ENCODE results near the gene MYOG. TPM values are rescaled to one million over a fixed set of nuclear protein-coding genes. Genes with fewer than 3 reads are reported as not detected.

Gene MYOG
- polyA plus RNA-seq, 3 donors = not detected

- Histone ChIP-seq H3K4me2 (replicated peaks; ENCODE audit: extremely low read depth, low read length, poor library complexity, severe bottlenecking) (no peak overlapping the region), H3K27ac (ENCODE audit: low read depth in 1 of 2, low read length in 2 of 2) (no peak overlapping the region), H3K4me1 (ENCODE audit: control insufficient read depth in 1 of 2, insufficient read depth in 2 of 2, low read length in 2 of 2) (peaks cover 52 to 54% of the 10 kb centered on the region in 2 donors), H3K27me3 (ENCODE audit: control insufficient read depth in 2 of 2, insufficient read depth in 2 of 2, low read length in 2 of 2) (no peaks in the 10 kb centered on the region), H4K20me1 (ENCODE audit: insufficient read depth, low read length) (no peaks in the 10 kb centered on the region), H2AFZ (ENCODE audit: insufficient read depth, low read depth, low read length, poor library complexity, severe bottlenecking) (no peak overlapping the region), H3K9ac (ENCODE audit: insufficient read depth, low read length, poor library complexity, severe bottlenecking) (no peak overlapping the region), H3K9me3 (replicated peaks in 1 of 2; ENCODE audit: control insufficient read depth in 1 of 2, insufficient read depth in 1 of 2, low read length in 2 of 2) (no peaks in the 10 kb centered on the region), H3K4me3 (replicated peaks in 1 of 3; ENCODE audit: low read depth in 2 of 3, low read length in 3 of 3) (no peak overlapping the region), H3K36me3 (replicated peaks in 1 of 2; ENCODE audit: control insufficient read depth in 1 of 2, insufficient read depth in 2 of 2, low read length in 2 of 2) (no peaks in the 10 kb centered on the region), H3K79me2 (ENCODE audit: insufficient read depth, low read length) (peaks cover 6% of the 10 kb centered on the region)
- H3K27ac Mint-ChIP-seq = no peak overlapping the region
- no peak for DNase-seq
- H3K4me3 Mint-ChIP-seq = peak overlapping the region in 1 of 2 donors; percentile 78
- peaks cover 2 to 4% (median 2%) of the 10 kb centered on the region in 3 donors for H3K27me3 Mint-ChIP-seq (ENCODE audit: low read depth in 3 of 3)
- peaks cover 72% of the 10 kb centered on the region for H3K4me1 Mint-ChIP-seq
- intact Hi-C loops (cut with micrococcal nuclease) = no loop called here
- H3K9me3 Mint-ChIP-seq = peaks cover 0 to 3% (median 0%) of the 10 kb centered on the region in 7 donors
- no peak for TF ChIP-seq CTCF (IDR thresholded peaks at IDR 0.05)
- 0% methylated on average over 3 of the region's 8 CpGs for WGBS (ENCODE audit: insufficient coverage)
- peaks cover 27 to 55% of the 10 kb centered on the region in 2 donors for H3K36me3 Mint-ChIP-seq
Measured at GRCh38 chr1:203063287-203063686, 22.5 kb downstream of the MYOG start.

- peaks cover 6% of the 10 kb centered on the region for H3K79me2 ChIP-seq (ENCODE audit: insufficient read depth, low read length)
- intact Hi-C loops (cut with micrococcal nuclease) = no loop called here
Measured at GRCh38 chr1:203060115-203060514, 25.7 kb downstream of the MYOG start.

More at GRCh38 chr1:203060115-203060514, 25.7 kb downstream of the MYOG start:
- Histone ChIP-seq H3K4me2 (replicated peaks; ENCODE audit: extremely low read depth, low read length, poor library complexity, severe bottlenecking) (peak overlapping the region; percentile 72), H2AFZ (ENCODE audit: insufficient read depth, low read depth, low read length, poor library complexity, severe bottlenecking) (no peak overlapping the region), H4K20me1 (ENCODE audit: insufficient read depth, low read length) (no peaks in the 10 kb centered on the region), H3K36me3 (replicated peaks in 1 of 2; ENCODE audit: control insufficient read depth in 1 of 2, insufficient read depth in 2 of 2, low read length in 2 of 2) (no peaks in the 10 kb centered on the region), H3K4me3 (replicated peaks in 1 of 3; ENCODE audit: low read depth in 2 of 3, low read length in 3 of 3) (peak overlapping the region in 1 of 3 experiments; percentile 55), H3K4me1 (ENCODE audit: control insufficient read depth in 1 of 2, insufficient read depth in 2 of 2, low read length in 2 of 2) (peaks cover 66 to 69% of the 10 kb centered on the region in 2 donors), H3K9ac (ENCODE audit: insufficient read depth, low read length, poor library complexity, severe bottlenecking) (no peak overlapping the region), H3K27ac (ENCODE audit: low read depth in 1 of 2, low read length in 2 of 2) (no peak overlapping the region), H3K9me3 (replicated peaks in 1 of 2; ENCODE audit: control insufficient read depth in 1 of 2, insufficient read depth in 1 of 2, low read length in 2 of 2) (no peaks in the 10 kb centered on the region), H3K27me3 (ENCODE audit: control insufficient read depth in 2 of 2, insufficient read depth in 2 of 2, low read length in 2 of 2) (no peaks in the 10 kb centered on the region)
- peak overlapping the region in 1 of 2 donors; percentile 53 for H3K4me3 Mint-ChIP-seq
- peaks cover 13 to 27% of the 10 kb centered on the region in 2 donors for H3K36me3 Mint-ChIP-seq
- H3K27me3 Mint-ChIP-seq (ENCODE audit: low read depth in 3 of 3) = peaks cover 0 to 3% (median 0%) of the 10 kb centered on the region in 3 donors
- 92% methylated on average over 3 of the region's 11 CpGs for WGBS (ENCODE audit: insufficient coverage)
- peaks cover 0 to 2% (median 0%) of the 10 kb centered on the region in 7 donors for H3K9me3 Mint-ChIP-seq
- TF ChIP-seq CTCF (IDR thresholded peaks at IDR 0.05) = no peak
- H3K4me1 Mint-ChIP-seq = peaks cover 79% of the 10 kb centered on the region
- H3K27ac Mint-ChIP-seq = peak overlapping the region in 2 of 7 donors; percentile 58 to 59
- DNase-seq = no peak
